Choroid plexus epithelial cell (primary cell): ENCODE results near the gene ISM1.
"Not testable (repeated sequence)": the region's sequence is repeated elsewhere in the genome, so short reads cannot be mapped to it uniquely, and the experiment has no call there.

ENCODE experiments used
- DNase-seq: peaks from one replicate; pipeline ENCODE4 v3.0.0-alpha.2; 2010; ENCODE audit warnings: low read depth
- H3K4me3 ChIP-seq: 2 replicates; pipeline ENCODE4 v1.5.1; 2011; ENCODE audit warnings: low read depth, mild to moderate bottlenecking, control low read depth, low read length, moderate library complexity
- CTCF ChIP-seq: conservative IDR thresholded peaks from 2 replicates; pipeline ENCODE4 v1.5.1; 2011; ENCODE audit warnings: low read depth, mild to moderate bottlenecking, control low read depth, inconsistent platforms, low read length, moderate library complexity

ISM1 gene

GRCh38 chr20:13231031-13231752 is 10.1 kb downstream of the ISM1 start:
- no peak overlapping the region for H3K4me3 ChIP-seq
- no peak for TF ChIP-seq CTCF
- no peak for DNase-seq

GRCh38 chr20:13232999-13233398 is 11.9 kb downstream of the ISM1 start:
- H3K4me3 ChIP-seq, result no peak overlapping the region
- no peak for DNase-seq
- TF ChIP-seq CTCF, result no peak

- TF ChIP-seq CTCF, result no peak
- no peak for DNase-seq
Measured at GRCh38 chr20:13234961-13235360, 13.9 kb downstream of the ISM1 start.

GRCh38 chr20:13236360-13236759 is 15.3 kb downstream of the ISM1 start:
- H3K4me3 ChIP-seq, DNase-seq: not testable (repeated sequence)

More at GRCh38 chr20:13234961-13235360, 13.9 kb downstream of the ISM1 start:
- H3K4me3 ChIP-seq, result no peak overlapping the region

- no peak for TF ChIP-seq CTCF
- H3K4me3 ChIP-seq, result no peak overlapping the region
- DNase-seq, result no peak
Measured at GRCh38 chr20:13236990-13237720, 16.1 kb downstream of the ISM1 start.

- H3K4me3 ChIP-seq, result no peak overlapping the region
- no peak for TF ChIP-seq CTCF
- no peak for DNase-seq
Measured at GRCh38 chr20:13238001-13238653, 17.1 kb downstream of the ISM1 start.

- peak; percentile 23 for DNase-seq
- no peak for TF ChIP-seq CTCF
- no peak overlapping the region for H3K4me3 ChIP-seq
Measured at GRCh38 chr20:13243826-13244376, 22.8 kb downstream of the ISM1 start.
